Right atrium auricular region (tissue), 2 donors: ENCODE measurements around the gene APOL1. TPM values are rescaled to one million over a fixed set of nuclear protein-coding genes. Genes with fewer than 3 reads are reported as not detected.
A peak's percentile ranks its signal among the peaks of the same experiment; 100 is the strongest.

Experiments
- DNase-seq: peaks from one replicate; pipeline ENCODE4 v3.0.0-alpha.2; 2019; ENCODE audit warnings: low spot score
- H3K27ac ChIP-seq, 2 donors: fragments of 200-600 bp; sonication (generic); 1 replicate in 1 of 2; 2 replicates in 1 of 2; pipeline ENCODE4 v1.5.1; 2016 to 2019
- H3K27me3 ChIP-seq, 2 donors: fragments of 200-600 bp; sonication (generic); one replicate each; pipeline versions ENCODE4 v1.5.1 to v1.6.0; 2017 to 2019
- H3K36me3 ChIP-seq: fragments of 200-600 bp; sonication (generic); one replicate; pipeline ENCODE4 v1.5.1; 2016
- H3K4me1 ChIP-seq, 2 donors: fragments of 200-600 bp; sonication (generic); one replicate each; pipeline versions ENCODE4 v1.5.1 to v1.6.0; 2017 to 2019
- H3K4me3 ChIP-seq, 2 donors: fragments of 200-600 bp; sonication (generic); 1 replicate in 1 of 2; 2 replicates in 1 of 2; pipeline ENCODE4 v1.5.1; 2017 to 2019; ENCODE audit warnings: mild to moderate bottlenecking in 1 of 2, moderate library complexity in 1 of 2
- H3K9me3 ChIP-seq, 2 donors: fragments of 200-600 bp; sonication (generic); one replicate each; pipeline ENCODE4 v1.5.1; 2019
- total RNA-seq, 2 donors: library from RNA; depleted of rRNA; stranded (reverse); fragments of >200 nt; gene quantifications; one replicate each; pipeline ENCODE4 v1.1.0, GENCODE V29; 2016
- TF ChIP-seq, protein P1 (sequence below), 2 donors: fragments of 200-600 bp; sonication (generic); IDR thresholded peaks; one replicate each; pipeline ENCODE4 v1.5.1; 2019; ENCODE audit warnings: antibody characterized with exemption in 2 of 2

Gene APOL1
- total RNA-seq, 2 donors from 2014 or later: 10.7 to 18.1 TPM

DNA sequence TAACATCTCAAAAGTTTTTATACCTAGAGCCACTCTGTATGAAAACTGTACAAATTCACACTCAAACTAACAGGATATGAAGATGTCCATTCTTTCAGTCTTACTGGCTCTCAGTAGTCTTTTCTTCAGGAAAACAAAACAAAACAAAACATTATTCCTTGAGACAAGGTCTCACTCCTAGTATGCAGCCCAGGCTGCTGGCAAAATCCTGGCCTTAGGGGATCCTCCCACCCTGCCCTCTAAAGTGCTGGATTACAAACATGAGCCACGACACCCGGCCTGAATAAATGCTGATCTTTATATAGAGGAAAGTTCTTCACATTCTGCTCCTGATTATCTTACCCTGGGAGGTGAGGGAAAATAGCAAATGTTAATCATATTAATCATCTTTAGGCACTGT, 18.7 kb upstream of the APOL1 start:
- Histone ChIP-seq H3K27me3 (no peaks in the 10 kb centered on the region), H3K4me1 (peaks cover 0 to 45% of the 10 kb centered on the region in 2 donors), H3K9me3 (no peaks in the 10 kb centered on the region), H3K36me3 (peaks cover 51% of the 10 kb centered on the region), H3K4me3 (no peak overlapping the region), H3K27ac (no peak overlapping the region)
- TF ChIP-seq, protein P1, sequence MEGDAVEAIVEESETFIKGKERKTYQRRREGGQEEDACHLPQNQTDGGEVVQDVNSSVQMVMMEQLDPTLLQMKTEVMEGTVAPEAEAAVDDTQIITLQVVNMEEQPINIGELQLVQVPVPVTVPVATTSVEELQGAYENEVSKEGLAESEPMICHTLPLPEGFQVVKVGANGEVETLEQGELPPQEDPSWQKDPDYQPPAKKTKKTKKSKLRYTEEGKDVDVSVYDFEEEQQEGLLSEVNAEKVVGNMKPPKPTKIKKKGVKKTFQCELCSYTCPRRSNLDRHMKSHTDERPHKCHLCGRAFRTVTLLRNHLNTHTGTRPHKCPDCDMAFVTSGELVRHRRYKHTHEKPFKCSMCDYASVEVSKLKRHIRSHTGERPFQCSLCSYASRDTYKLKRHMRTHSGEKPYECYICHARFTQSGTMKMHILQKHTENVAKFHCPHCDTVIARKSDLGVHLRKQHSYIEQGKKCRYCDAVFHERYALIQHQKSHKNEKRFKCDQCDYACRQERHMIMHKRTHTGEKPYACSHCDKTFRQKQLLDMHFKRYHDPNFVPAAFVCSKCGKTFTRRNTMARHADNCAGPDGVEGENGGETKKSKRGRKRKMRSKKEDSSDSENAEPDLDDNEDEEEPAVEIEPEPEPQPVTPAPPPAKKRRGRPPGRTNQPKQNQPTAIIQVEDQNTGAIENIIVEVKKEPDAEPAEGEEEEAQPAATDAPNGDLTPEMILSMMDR (IDR thresholded peaks at IDR 0.05): no peak
- DNase-seq: no peak

DNA sequence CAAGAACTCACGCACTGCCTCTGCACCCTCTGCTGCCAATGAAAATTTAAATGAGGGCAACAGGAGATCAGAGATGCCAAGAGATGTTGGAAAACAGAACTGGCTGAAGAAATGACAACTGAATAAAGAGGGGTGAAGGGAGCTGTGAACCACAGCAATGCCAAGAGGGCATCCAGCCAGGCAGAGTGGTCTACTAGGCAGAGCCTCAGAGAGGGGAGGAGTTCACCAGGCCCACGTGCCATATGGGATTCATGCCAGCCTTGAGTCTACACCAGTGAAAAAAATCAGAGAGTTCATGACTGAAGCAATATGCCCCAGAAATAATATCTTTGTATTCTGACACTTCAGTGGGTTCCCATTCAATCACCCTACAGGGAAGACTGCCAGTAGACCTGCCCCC, 18.0 kb upstream of the APOL1 start:
- Histone ChIP-seq H3K9me3 (no peaks in the 10 kb centered on the region), H3K4me3 (no peak overlapping the region), H3K27me3 (no peaks in the 10 kb centered on the region), H3K27ac (no peak overlapping the region), H3K4me1 (peaks cover 0 to 50% of the 10 kb centered on the region in 2 donors), H3K36me3 (peaks cover 44% of the 10 kb centered on the region)
- TF ChIP-seq, protein P1 (IDR thresholded peaks at IDR 0.05): no peak
- no peak for DNase-seq

DNA sequence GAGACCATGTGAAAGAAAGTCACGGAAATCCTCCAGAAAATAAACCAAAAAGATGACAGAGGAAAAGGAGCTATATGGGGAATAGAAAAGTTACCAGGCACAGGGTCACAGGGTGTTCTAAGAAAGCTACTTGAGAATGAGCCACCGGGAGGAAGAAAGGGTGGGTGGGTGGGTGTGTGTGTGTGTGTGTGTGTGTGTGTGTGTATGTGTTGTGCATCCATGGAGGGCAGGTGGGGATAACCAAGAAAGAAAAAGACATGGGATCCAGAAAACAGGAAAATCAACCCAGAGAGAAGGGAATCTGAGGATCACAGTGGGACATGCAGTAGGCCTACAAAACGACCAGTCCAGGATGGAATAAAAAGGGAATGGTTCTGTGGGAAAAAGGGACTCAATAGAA, 17.3 kb upstream of the APOL1 start:
- no peak overlapping the region for H3K4me3 ChIP-seq
- H3K27me3 ChIP-seq: no peaks in the 10 kb centered on the region
- peaks cover 37% of the 10 kb centered on the region for H3K36me3 ChIP-seq
- H3K9me3 ChIP-seq: no peaks in the 10 kb centered on the region
- H3K4me1 ChIP-seq: peaks cover 0 to 51% of the 10 kb centered on the region in 2 donors
- TF ChIP-seq, protein P1 (IDR thresholded peaks at IDR 0.05): no peak
- no peak for DNase-seq
- no peak overlapping the region for H3K27ac ChIP-seq

DNA sequence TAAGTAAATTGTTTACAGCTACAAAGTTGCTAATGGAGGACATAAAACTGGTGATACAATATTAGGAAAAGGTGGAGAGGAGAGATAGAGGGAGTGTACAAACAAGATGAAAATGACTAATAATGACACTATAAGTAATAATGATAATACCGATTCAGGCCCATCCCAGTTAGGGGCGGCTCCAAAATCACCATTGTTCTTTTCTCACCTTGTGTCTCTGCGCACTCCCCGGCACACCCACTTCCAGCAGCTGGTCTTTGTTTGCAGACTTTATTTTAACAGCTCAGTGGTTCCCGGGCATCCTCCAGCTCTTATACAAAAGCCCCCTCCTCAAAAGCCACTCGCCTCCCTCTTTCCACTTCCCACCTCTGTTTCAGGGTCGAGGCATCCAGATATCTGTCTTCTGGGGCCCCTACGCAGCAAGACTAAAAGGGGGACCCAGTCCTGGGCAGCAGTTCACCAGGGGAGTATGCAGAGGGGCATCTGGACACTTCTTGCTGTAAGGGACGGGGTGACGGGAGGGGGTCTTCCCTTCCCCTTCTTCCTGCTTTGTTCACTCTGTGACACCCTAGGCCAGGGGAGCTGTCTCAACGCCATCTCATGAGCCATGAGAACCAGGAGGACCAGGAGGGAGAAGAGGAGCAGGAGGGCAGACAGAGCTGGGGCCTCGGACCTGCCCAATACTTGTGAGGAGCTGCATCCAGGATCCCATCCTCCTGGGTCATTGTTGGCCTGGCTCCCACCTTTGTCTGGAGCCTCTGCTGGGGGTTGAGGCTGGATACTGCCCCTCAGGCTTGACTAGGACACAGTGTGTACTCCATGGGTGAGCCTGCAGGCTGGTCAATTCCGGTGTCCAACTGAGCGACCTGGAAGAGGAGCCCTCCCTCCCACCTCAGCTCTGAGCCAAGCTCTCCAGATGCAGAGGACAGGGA, 16.3 kb upstream of the APOL1 start:
- DNase-seq: no peak
- H3K27ac ChIP-seq: peak overlapping the region in 1 of 2 donors; percentile 92
- H3K4me1 ChIP-seq: peaks cover 0 to 51% of the 10 kb centered on the region in 2 donors
- H3K27me3 ChIP-seq: no peaks in the 10 kb centered on the region
- TF ChIP-seq, protein P1 (IDR thresholded peaks at IDR 0.05): no peak
- H3K4me3 ChIP-seq: peak overlapping the region; percentile 2 to 68
- H3K9me3 ChIP-seq: no peaks in the 10 kb centered on the region
- peaks cover 27% of the 10 kb centered on the region for H3K36me3 ChIP-seq

DNA sequence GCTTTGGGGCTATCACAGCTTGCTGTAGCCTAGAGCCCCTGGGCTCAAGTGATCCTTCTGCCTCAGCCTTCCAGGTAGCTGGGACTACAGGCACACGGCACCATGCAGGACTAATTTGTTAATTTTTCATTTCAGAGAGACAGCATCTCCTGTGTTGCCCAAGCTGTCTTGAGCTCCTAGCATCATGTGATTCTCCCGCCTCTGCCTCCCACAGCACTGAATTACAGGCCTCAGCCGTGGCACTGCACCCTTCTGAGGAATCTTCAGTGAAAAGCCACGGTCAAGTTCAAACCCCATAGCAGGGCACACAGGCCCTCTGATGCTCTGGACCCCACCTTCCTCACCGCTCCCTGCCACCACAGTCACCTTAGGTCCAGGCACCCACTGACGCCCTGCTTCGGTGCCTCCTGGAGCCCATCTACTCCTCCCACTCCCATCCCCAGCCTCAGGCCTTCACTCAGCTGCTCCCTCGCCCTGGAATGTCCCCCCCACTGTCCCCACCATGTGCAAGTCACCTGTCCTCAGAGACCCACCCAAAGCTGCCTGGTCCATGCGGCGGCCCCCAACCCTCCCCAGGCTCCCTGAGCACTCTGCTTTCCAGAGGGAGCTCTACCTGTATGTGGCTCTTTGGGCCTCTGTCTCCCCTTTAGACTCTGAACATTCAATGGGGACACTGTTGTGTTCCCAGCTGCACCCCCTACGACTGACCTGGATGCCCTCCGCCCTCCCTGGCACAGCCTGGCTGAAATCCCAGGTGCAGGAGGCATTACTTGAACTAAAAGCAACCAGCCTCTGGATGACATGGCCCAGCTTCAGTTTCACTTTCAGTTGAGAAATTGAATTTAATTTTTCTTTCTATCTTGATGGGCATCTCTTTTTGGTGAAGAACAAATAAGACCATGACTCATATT, 15.2 kb upstream of the APOL1 start:
- no peak for DNase-seq
- peaks cover 16% of the 10 kb centered on the region for H3K36me3 ChIP-seq
- peaks cover 0 to 51% of the 10 kb centered on the region in 2 donors for H3K4me1 ChIP-seq
- H3K9me3 ChIP-seq: no peaks in the 10 kb centered on the region
- TF ChIP-seq, protein P1 (IDR thresholded peaks at IDR 0.05): no peak
- H3K27ac ChIP-seq: peak overlapping the region; percentile 90 to 92
- peak overlapping the region; percentile 55 to 68 for H3K4me3 ChIP-seq
- H3K27me3 ChIP-seq: no peaks in the 10 kb centered on the region
